Heart left ventricle (tissue), 16 donors: Measurements from ENCODE around the gene PLPPR3. TPM values are rescaled to one million over a fixed set of nuclear protein-coding genes. Genes with fewer than 3 reads are reported as not detected.

ENCODE experiments used
- ATAC-seq, 4 donors: fragments of 200-7000 bp; cut with Tn5 transposase; one replicate each; pipeline ENCODE4 v1.9.1; 2020 to 2022; ENCODE audit warnings: moderate library complexity in 4 of 4, mild to moderate bottlenecking in 3 of 4, moderate number of reproducible peaks in 1 of 4
- DNase-seq, 5 donors: peaks; one replicate each; pipeline ENCODE4 v3.0.0-alpha.2; 2020
- H3K27ac ChIP-seq, 12 donors: fragments of 200-600 bp; sonication (generic) in 4 of 12; one replicate each; pipeline versions ENCODE4 v1.5.0 to v1.8.0; 2016 to 2022; ENCODE audit warnings: mild to moderate bottlenecking in 2 of 12
- H3K27me3 ChIP-seq, 9 donors: fragments of 200-600 bp; sonication (generic) in 2 of 9; one replicate each; pipeline versions ENCODE4 v1.5.1 to v1.8.0; 2016 to 2022; ENCODE audit warnings: mild to moderate bottlenecking in 3 of 9
- H3K36me3 ChIP-seq, 9 donors: fragments of 200-600 bp; sonication (generic) in 2 of 9; one replicate each; pipeline versions ENCODE4 v1.5.0 to v1.8.0; 2018 to 2022; ENCODE audit warnings: mild to moderate bottlenecking in 2 of 9
- H3K4me1 ChIP-seq, 12 donors: fragments of 200-600 bp; sonication (generic) in 4 of 12; one replicate each; pipeline versions ENCODE4 v1.5.0 to v1.8.0; 2016 to 2022; ENCODE audit warnings: mild to moderate bottlenecking in 3 of 12
- H3K4me3 ChIP-seq, 12 donors: fragments of 200-600 bp; sonication (generic) in 4 of 12; one replicate each; pipeline versions ENCODE4 v1.5.0 to v1.8.0; 2017 to 2022; ENCODE audit warnings: mild to moderate bottlenecking in 9 of 12, moderate library complexity in 4 of 12
- H3K9me3 ChIP-seq, 12 donors: fragments of 200-600 bp; sonication (generic) in 4 of 12; one replicate each; pipeline versions ENCODE4 v1.5.0 to v1.8.0; 2016 to 2022; ENCODE audit warnings: mild to moderate bottlenecking in 1 of 12
- CTCF ChIP-seq, 12 donors: fragments of 200-600 bp; sonication (generic) in 4 of 12; IDR thresholded peaks; one replicate each; pipeline versions ENCODE4 v1.5.0 to v1.8.0; 2018 to 2022; ENCODE audit warnings: antibody characterized with exemption in 12 of 12, mild to moderate bottlenecking in 5 of 12
- POLR2A ChIP-seq, 2 donors: fragments of 450-650 bp; IDR thresholded peaks; one replicate each; pipeline ENCODE4 v1.6.1; 2017; ENCODE audit warnings: antibody characterized with exemption in 2 of 2, mild to moderate bottlenecking in 2 of 2, moderate library complexity in 2 of 2
- WGBS, 4 donors: extraction: QIAGEN DNeasy Blood & Tissue Kit in 2 of 4; methylation state at CpG; one replicate each; pipeline versions ENCODE4 v1.1.5 to v1.1.7; 2013 to 2018; 5-methylcytosine and 5-hydroxymethylcytosine counted together
- intact Hi-C, 10 donors: fragments of 100-400 bp; cut with DNase I; formaldehyde crosslinking; loops; one replicate each; pipeline versions ENCODE4 v1.11.1 to v1.14.2; 2022
- polyA plus RNA-seq, 2 donors: library from polyadenylated mRNA; stranded (reverse); fragments of 200-250 nt; gene quantifications; one replicate each; pipeline ENCODE4 v1.2.3, GENCODE V29; 2013
- total RNA-seq, 9 donors: library from RNA; depleted of rRNA in 2 of 9; stranded (reverse); fragments of >200 nt in 2 of 9; fragmentation: NEBNext Ultra II Directional in 3 of 9; extraction: Animal tissue kit (Norgen Biotek cat#: 25700) in 3 of 9; gene quantifications; one replicate each; pipeline versions ENCODE4 v1.1.0 to v1.2.4, GENCODE V29; 2016 to 2023
- donor health status: ischemic (EF 13 %, LVEDD 7.1; RV severe dilation, severe dysfunction).
- donor health status: healthy with polysubstance abuse.
- donor health status: DM: no; HTN: yes; CAD: no.
- donor health status: DM: no; HTN: no; CAD: no.
- donor health status: ischemic (EF 25% LVEDD 6.9; RV normal size, moderate dysfunction).
- donor health status: ischemic (EF 25% LVEDD 5.7; RV mildly dilated, moderate dysfunction).
- donor health status: healthy.
- donor health status: DM: yes; HTN: yes; CAD: no.
- donor health status: ischemic (EF 35%, LVEDD 5.7; RV mildly dilated, moderate dysfunction).
- donor health status: nonischemic (EF 11% LVEDD 7.7; RV severe dilation, severe dysfunction).
- donor health status: DM: yes; HTN: yes; CAD: no.
- donor health status: PGD.
- donor health status: ischemic (EF 29% LVEDD 5.4; RV normal size, mild dysfunction).
- donor health status: nonischemic (EF 23%, LVEDD 6.1; RV moderate dilation, normal function).

Gene PLPPR3
- total and polyA plus RNA-seq, 11 donors, result 0.10 to 0.50 (median 0.14) TPM; not detected in 8

GRCh38 chr19:787536-787935 is 34.2 kb downstream of the PLPPR3 start:
- TF ChIP-seq POLR2A (IDR thresholded peaks at IDR 0.05) (no peak), CTCF (IDR thresholded peaks at IDR 0.05) (no peak)
- Histone ChIP-seq H3K27ac (peak overlapping the region in 11 of 12 donors; percentile 24 to 86 (median 78)), H3K27me3 (no peaks in the 10 kb centered on the region), H3K36me3 (no peaks in the 10 kb centered on the region), H3K4me1 (peaks cover 7 to 65% (median 33%) of the 10 kb centered on the region in 12 donors), H3K4me3 (no peak overlapping the region), H3K9me3 (no peaks in the 10 kb centered on the region)
- intact Hi-C loops, result no loop called here
- 82 to 98% (median 85%) methylated on average over 11 to 16 of the region's 16 CpGs for whole genome bisulfite sequencing, 4 donors
- ATAC-seq (no peak), DNase-seq (no peak)

- ATAC-seq (no peak), DNase-seq (no peak)
- Histone ChIP-seq H3K27ac (peak overlapping the region in 5 of 12 donors; percentile 14 to 88 (median 73)), H3K36me3 (no peaks in the 10 kb centered on the region), H3K9me3 (no peaks in the 10 kb centered on the region), H3K4me1 (peaks cover 7 to 55% (median 27%) of the 10 kb centered on the region in 12 donors), H3K27me3 (peaks cover 0 to 4% (median 0%) of the 10 kb centered on the region in 9 donors), H3K4me3 (peak overlapping the region in 1 of 12 donors; percentile 43)
- intact Hi-C loops, result no loop called here
- WGBS, 4 donors, result 48 to 71% (median 56%) methylated on average over 10 to 13 of the region's 13 CpGs
- no peak for TF ChIP-seq POLR2A (IDR thresholded peaks at IDR 0.05)
These were observed 37.2 kb downstream of the PLPPR3 start for GRCh38 chr19:784541-784940.

GRCh38 chr19:782878-783668 is 38.7 kb downstream of the PLPPR3 start:
- no peak for DNase-seq
- peaks cover 0 to 43% (median 13%) of the 10 kb centered on the region in 12 donors for H3K4me1 ChIP-seq
- no peaks in the 10 kb centered on the region for H3K9me3 ChIP-seq
- intact Hi-C loops, result no loop called here
- TF ChIP-seq POLR2A (IDR thresholded peaks at IDR 0.05) (no peak), CTCF (IDR thresholded peaks at IDR 0.05) (no peak)
- H3K36me3 ChIP-seq, result no peaks in the 10 kb centered on the region
- peak overlapping the region; percentile 22 to 89 (median 72) for H3K27ac ChIP-seq
- H3K4me3 ChIP-seq, result peak overlapping the region in 10 of 12 donors; percentile 7 to 51 (median 36)
- ATAC-seq, result peak in 2 of 4 donors; percentile 49 to 64
- peaks cover 0 to 4% (median 0%) of the 10 kb centered on the region in 9 donors for H3K27me3 ChIP-seq
- 60 to 73% (median 68%) methylated on average over 30 of the region's 30 CpGs for WGBS, 4 donors

- H3K36me3 ChIP-seq, result no peaks in the 10 kb centered on the region
- H3K27me3 ChIP-seq, result peaks cover 0 to 4% (median 0%) of the 10 kb centered on the region in 9 donors
- intact Hi-C loops, result no loop called here
- no peaks in the 10 kb centered on the region for H3K9me3 ChIP-seq
- peaks cover 0 to 38% (median 13%) of the 10 kb centered on the region in 12 donors for H3K4me1 ChIP-seq
- H3K27ac ChIP-seq, result peak overlapping the region; percentile 22 to 89 (median 72)
- peak in 1 of 5 donors; percentile 69 for DNase-seq
- TF ChIP-seq CTCF (IDR thresholded peaks at IDR 0.05) (no peak), POLR2A (IDR thresholded peaks at IDR 0.05) (no peak)
- peak overlapping the region; percentile 5 to 51 (median 32) for H3K4me3 ChIP-seq
- ATAC-seq, result peak in 3 of 4 donors; percentile 35 to 54 (median 44)
- WGBS, 4 donors, result 19 to 37% (median 24%) methylated on average over 26 to 29 of the region's 29 CpGs
These were observed 39.4 kb downstream of the PLPPR3 start for GRCh38 chr19:782185-782877.
